GM21447 (cell line): ENCODE results near the gene MTURN.

ENCODE experiments used
- ATAC-seq: cut with Tn5 transposase; IDR thresholded peaks from one replicate; pipeline ENCODE4 v1.9.1; 2021; ENCODE audit not compliant: unreplicated experiment

Gene MTURN

GRCh38 chr7:30201921-30202320 is 67.1 kb downstream of the MTURN start:
- no peak for ATAC-seq

GRCh38 chr7:30202671-30203070 is 67.9 kb downstream of the MTURN start:
- no peak for ATAC-seq

- no peak for ATAC-seq
Observed at GRCh38 chr7:30206491-30206890, 71.7 kb downstream of the MTURN start.

- ATAC-seq: no peak
Observed at GRCh38 chr7:30206942-30207341, 72.2 kb downstream of the MTURN start.

- ATAC-seq: no peak
Observed at GRCh38 chr7:30207376-30207775, 72.6 kb downstream of the MTURN start.

GRCh38 chr7:30209951-30210350 is 75.2 kb downstream of the MTURN start:
- no peak for ATAC-seq
